Adrenal gland (tissue), 5 donors: Measurements from ENCODE around the gene NUP88.

Experiments used
- CTCF ChIP-seq, 6 experiments: fragments of 450-650 bp in 4 of 6; fragments of 200-600 bp in 2 of 6; sonication (generic) in 1 of 6; IDR thresholded peaks; 1 replicate in 5 of 6; 2 replicates in 1 of 6; pipeline versions ENCODE4 v1.5.1 to v1.8.0; 2016 to 2021; ENCODE audit warnings: antibody characterized with exemption in 6 of 6, mild to moderate bottlenecking in 2 of 6, moderate library complexity in 1 of 6
- POLR2A ChIP-seq, 2 donors: fragments of 450-650 bp; IDR thresholded peaks; one replicate each; pipeline ENCODE4 v1.6.1; 2017; ENCODE audit warnings: antibody characterized with exemption in 2 of 2, mild to moderate bottlenecking in 2 of 2, moderate library complexity in 1 of 2
- donor health status: DM: no; HTN: no; CAD: no.

- no peak for TF ChIP-seq CTCF (IDR thresholded peaks at IDR 0.05)
- no peak for TF ChIP-seq POLR2A (IDR thresholded peaks at IDR 0.05)
Observed at GRCh38 chr17:5365831-5366230, 53.6 kb downstream of the NUP88 start.
